HPDE6-E6E7 (cell line): ENCODE data around the gene CD247.

Experiments
- DNase-seq: peaks from one replicate; pipeline ENCODE4 v3.0.0; 2011; ENCODE audit warnings: missing footprints; ENCODE audit errors: extremely low spot score

The CD247 gene

DNA sequence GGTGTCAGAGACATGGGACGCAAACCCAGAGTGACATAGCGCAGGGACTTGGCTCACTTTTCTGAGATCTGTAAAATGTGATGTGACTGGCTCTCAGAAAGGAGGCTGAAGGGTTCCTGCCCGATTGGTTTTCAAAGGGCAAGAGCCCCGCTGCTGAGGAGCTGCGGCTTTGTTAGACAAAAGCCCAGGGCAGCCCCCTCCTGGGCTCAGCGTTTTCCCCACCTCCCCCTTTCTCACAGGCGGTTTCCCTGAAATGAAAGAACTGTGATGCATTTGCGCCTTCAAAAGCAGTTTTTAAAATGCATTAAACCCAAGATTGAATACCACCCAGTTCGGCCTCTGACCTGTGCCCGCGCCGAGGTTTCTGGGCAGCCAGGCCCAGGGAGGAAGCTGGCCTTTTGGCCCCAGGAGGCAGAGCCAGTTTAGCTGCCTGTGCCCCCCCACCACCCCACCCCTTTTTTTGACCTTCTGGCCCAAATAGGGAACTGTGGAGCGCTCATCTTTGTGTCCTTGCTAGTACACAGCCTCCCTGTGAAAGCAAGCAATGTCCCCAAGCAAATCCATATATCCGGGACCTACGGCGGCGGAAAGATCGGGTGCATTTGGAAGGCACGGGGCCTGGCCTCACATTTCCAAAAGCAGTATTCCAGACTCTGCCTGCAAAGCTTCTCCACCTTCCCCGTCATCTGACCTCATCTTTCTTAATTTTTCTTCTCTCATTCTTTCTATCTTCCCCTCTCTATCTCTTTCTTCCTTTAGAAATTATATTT is 28.6 kb downstream of the CD247 start:
- no peak for DNase-seq

DNA sequence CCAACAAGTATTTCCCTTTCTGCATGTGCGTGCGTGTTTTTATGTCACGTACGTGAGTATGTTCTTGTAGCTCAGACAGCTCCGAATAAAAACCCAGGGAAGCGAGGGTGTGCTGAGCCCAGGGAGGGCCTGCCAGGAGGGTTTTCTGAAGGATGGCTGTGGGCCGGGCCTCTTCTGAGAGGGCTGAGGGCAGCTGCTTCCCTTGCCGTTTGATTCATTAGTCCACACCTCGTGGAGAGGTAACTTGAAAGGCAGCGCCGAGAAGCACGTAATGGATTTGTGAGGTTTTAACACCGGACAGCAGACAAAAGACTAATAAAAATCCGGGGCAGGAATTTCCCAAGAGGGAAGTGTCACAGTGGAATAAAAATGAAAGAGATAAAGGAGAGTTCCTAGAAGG is 29.5 kb downstream of the CD247 start:
- no peak for DNase-seq

GRCh38 chr1:167487614-167488013 is 30.7 kb downstream of the CD247 start:
- DNase-seq = no peak

GRCh38 chr1:167486090-167486824 is 32.1 kb downstream of the CD247 start:
- no peak for DNase-seq

- no peak for DNase-seq
Measured at GRCh38 chr1:167484726-167485502, 33.4 kb downstream of the CD247 start.

- no peak for DNase-seq
Measured at GRCh38 chr1:167483790-167484189, 34.5 kb downstream of the CD247 start.

DNA sequence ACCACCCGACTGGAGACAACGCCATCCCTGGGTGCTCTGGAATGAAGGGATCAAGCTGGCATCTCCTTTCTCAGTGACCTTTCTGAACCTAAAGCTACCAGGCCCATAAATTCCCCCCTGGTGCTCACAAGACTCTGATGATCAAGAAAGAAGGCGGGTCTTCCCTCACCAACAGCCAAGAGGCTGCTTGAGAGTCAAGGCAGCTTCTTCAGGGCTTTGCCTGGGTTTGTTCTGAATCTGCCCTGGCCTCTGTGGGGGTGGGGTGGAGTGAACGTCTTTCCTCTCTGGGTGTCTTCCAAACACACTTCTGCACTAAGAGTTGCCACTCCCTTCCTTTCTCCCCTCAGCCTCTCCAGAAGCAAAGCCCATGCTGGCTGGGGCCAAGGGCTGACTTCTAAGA is 36.1 kb downstream of the CD247 start:
- DNase-seq = no peak

DNA sequence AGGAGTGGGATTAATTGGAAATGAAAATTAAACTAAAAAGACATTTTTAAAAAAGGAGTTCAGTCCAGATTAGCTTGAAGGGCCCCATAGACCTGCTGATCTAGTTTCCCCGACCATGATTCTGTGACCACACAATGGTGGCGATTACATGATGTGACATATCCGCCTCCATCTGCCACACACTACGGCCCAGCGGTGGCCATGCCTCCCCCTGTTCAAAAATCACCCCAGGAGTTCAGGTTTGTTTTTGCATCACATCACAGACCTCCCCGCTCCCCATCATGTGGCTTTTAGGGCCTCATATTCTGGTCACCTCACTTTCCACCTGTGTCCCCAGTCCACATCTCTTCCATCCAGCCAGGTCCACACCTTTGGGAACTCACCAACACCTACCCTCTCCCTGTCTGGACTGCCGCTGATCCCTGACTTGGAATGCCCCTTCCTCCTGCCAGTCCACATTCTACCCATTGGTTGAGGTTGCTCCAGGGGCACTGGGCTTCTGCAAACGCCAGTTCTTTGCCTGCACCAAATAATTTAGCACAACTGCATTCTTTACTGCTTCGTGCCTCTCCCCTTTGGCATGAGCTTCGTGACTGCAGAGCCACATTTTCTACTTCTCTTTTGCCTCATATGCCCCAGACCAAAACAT is 38.9 kb downstream of the CD247 start:
- DNase-seq = no peak

DNA sequence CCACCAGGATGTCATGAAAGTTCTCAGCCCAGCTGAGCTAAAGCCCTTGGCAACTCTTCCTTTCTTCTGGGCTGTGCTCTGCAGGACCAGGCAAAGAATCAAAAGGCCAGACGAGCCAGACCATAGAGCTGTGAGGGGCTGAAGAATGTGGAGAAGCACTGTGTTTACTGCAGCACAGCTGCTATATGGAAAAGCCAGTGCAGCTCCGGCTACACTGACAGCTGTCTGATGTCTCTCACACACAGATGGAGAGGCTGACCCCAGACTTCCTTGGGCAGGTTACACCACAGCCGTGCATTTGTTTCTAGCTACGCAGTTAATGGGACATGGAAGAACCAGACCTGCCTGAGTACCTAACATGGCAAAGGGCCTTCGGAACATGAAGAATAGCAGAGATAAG is 40.3 kb downstream of the CD247 start:
- no peak for DNase-seq

GRCh38 chr1:167476061-167476460 is 42.3 kb downstream of the CD247 start:
- no peak for DNase-seq

- no peak for DNase-seq
Measured at GRCh38 chr1:167474191-167474641, 44.1 kb downstream of the CD247 start.

- DNase-seq = no peak
Measured at GRCh38 chr1:167473761-167474160, 44.6 kb downstream of the CD247 start.

- no peak for DNase-seq
Measured at GRCh38 chr1:167472752-167473521, 45.4 kb downstream of the CD247 start.

- DNase-seq = no peak
Measured at GRCh38 chr1:167471568-167471967, 46.8 kb downstream of the CD247 start.

GRCh38 chr1:167469280-167469965 is 48.9 kb downstream of the CD247 start:
- DNase-seq = no peak

DNA sequence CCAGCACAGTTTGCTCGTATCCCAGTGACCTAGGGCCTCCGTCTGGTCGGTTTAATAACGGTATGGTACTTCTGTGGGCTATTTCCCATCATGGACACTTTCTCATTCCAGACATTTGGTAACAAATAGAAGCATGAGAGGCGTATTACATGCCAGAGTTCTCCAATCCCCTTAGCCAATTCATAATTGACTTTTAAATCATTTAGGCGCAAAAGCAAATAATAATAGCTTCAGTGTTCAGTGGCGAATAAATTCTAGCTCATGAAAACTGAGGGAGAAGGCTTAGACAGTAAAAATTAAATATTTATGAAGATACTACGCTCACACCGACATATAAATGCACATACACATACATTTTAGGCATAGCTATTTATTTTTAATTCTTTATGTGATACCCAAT is 50.6 kb downstream of the CD247 start:
- no peak for DNase-seq

- peak; percentile 31 for DNase-seq
Measured at GRCh38 chr1:167467126-167467710, 51.1 kb downstream of the CD247 start.

GRCh38 chr1:167465743-167466142 is 52.6 kb downstream of the CD247 start:
- DNase-seq = no peak

DNA sequence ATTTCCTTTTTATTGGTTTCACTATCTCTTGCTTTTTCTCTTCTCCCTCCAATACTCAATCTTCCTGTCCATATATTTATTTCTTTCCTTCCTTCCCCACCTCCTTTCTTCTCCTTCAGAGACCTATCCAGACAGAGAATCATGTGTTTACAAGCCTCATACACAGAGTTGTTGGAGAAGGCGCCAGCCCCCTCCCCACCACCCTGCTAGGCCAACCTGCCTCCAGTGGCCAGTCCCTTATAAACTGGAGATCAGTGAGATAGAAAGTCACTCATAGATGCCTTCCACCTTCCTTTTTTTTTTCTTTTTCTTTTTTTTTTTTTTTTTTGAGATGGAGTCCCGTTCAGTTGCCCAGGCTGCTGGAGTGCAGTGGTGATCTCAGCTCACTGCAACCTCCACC is 53.3 kb downstream of the CD247 start:
- no peak for DNase-seq

- no peak for DNase-seq
Measured at GRCh38 chr1:167463875-167464575, 54.3 kb downstream of the CD247 start.
